Measurements from ENCODE around the gene MAPRE3. TPM values are rescaled to one million over a fixed set of nuclear protein-coding genes. Genes with fewer than 3 reads are reported as not detected.

MAPRE3 gene
- total and polyA plus RNA-seq, 11 donors: 27.4 to 65.0 (median 42.3) TPM

DNA sequence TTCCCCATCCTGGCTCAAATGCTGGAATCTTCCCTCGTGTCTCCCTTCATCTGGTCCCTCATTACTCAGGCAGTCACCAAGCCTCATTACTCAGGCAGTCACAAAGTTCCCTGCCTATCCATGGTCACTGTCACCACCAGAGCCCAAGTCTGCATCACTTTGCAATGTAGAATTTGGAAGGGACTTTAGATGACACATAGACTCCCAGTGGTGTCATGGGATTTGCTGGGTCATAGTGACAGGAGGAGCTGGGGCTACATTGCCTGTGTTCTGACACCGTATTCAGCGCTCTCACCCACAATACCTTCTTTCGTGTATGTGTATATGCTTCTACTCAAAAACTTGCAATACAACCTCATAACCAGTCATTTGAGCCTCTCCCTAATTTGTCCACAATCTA is 105.9 kb downstream of the MAPRE3 start:
- peak overlapping the region in 3 of 12 donors; percentile 93 to 97 (median 96) for H3K27ac ChIP-seq

More for the DNA sequence above, 105.9 kb downstream of the MAPRE3 start:
- H3K27me3 ChIP-seq: no peaks in the 10 kb centered on the region
- no peak overlapping the region for H3K4me3 ChIP-seq
- H3K4me1 ChIP-seq: peaks cover 0 to 75% (median 36%) of the 10 kb centered on the region in 12 donors
- 79 to 86% (median 83%) methylated on average over 4 of the region's 4 CpGs for WGBS, 4 donors
- H3K9me3 ChIP-seq: no peaks in the 10 kb centered on the region
- ATAC-seq (no peak), DNase-seq (no peak)
- no peaks in the 10 kb centered on the region for H3K36me3 ChIP-seq
- TF ChIP-seq, protein P1, sequence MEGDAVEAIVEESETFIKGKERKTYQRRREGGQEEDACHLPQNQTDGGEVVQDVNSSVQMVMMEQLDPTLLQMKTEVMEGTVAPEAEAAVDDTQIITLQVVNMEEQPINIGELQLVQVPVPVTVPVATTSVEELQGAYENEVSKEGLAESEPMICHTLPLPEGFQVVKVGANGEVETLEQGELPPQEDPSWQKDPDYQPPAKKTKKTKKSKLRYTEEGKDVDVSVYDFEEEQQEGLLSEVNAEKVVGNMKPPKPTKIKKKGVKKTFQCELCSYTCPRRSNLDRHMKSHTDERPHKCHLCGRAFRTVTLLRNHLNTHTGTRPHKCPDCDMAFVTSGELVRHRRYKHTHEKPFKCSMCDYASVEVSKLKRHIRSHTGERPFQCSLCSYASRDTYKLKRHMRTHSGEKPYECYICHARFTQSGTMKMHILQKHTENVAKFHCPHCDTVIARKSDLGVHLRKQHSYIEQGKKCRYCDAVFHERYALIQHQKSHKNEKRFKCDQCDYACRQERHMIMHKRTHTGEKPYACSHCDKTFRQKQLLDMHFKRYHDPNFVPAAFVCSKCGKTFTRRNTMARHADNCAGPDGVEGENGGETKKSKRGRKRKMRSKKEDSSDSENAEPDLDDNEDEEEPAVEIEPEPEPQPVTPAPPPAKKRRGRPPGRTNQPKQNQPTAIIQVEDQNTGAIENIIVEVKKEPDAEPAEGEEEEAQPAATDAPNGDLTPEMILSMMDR (IDR thresholded peaks at IDR 0.05): no peak
- intact Hi-C loops (cut with DNase I): no loop called here

Other genes starting within 250 kb of the MAPRE3 start
- 10 to 100 TPM; 17.2 to 70.5 (median 27.2) TPM for gene SLC35F6, start 206.4 kb upstream of the MAPRE3 start, total RNA-seq
- 10 to 100 TPM; 14.4 to 28.3 TPM for gene SLC35F6, start 206.4 kb upstream of the MAPRE3 start, polyA plus RNA-seq
- gene CENPA, start 184.6 kb upstream of the MAPRE3 start, total RNA-seq: 10 to 100 TPM in 2 of 9 donors, 1 to 10 TPM in 5, under 1 TPM in 1, not detected in 1; 0.35 to 26.8 (median 4.4) TPM
- 1 to 10 TPM in 1 of 2 donors, under 1 TPM in 1; 0.25 to 2.1 TPM for gene CENPA, start 184.6 kb upstream of the MAPRE3 start, polyA plus RNA-seq
- under 1 TPM in 2 of 9 donors, not detected in 7; 0.06 to 0.13 TPM for gene DPYSL5, start 122.5 kb upstream of the MAPRE3 start, total RNA-seq
- gene DPYSL5, start 122.5 kb upstream of the MAPRE3 start, polyA plus RNA-seq: not detected
- gene TMEM214, start 62.3 kb downstream of the MAPRE3 start, total RNA-seq: 10 to 100 TPM; 18.3 to 58.0 (median 31.6) TPM
- 10 to 100 TPM; 27.4 to 57.0 TPM for gene TMEM214, start 62.3 kb downstream of the MAPRE3 start, polyA plus RNA-seq
- gene AGBL5, start 81.0 kb downstream of the MAPRE3 start, total RNA-seq: 10 to 100 TPM in 4 of 9 donors, 1 to 10 TPM in 5; 4.9 to 12.5 (median 9.9) TPM
- gene AGBL5, start 81.0 kb downstream of the MAPRE3 start, polyA plus RNA-seq: 1 to 10 TPM; 4.5 to 7.9 TPM
- 100 to 1,000 TPM; 215 to 466 (median 343) TPM for gene OST4, start 101.0 kb downstream of the MAPRE3 start, total RNA-seq
- 100 to 1,000 TPM; 335 to 517 TPM for gene OST4, start 101.0 kb downstream of the MAPRE3 start, polyA plus RNA-seq
- 10 to 100 TPM in 8 of 9 donors, 1 to 10 TPM in 1; 7.5 to 76.9 (median 16.3) TPM for gene EMILIN1, start 108.0 kb downstream of the MAPRE3 start, total RNA-seq
- gene EMILIN1, start 108.0 kb downstream of the MAPRE3 start, polyA plus RNA-seq: 10 to 100 TPM; 21.0 to 31.2 TPM
- gene KHK, start 116.1 kb downstream of the MAPRE3 start, total RNA-seq: 1 to 10 TPM in 8 of 9 donors, under 1 TPM in 1; 0.89 to 3.9 (median 1.8) TPM
- gene KHK, start 116.1 kb downstream of the MAPRE3 start, polyA plus RNA-seq: 1 to 10 TPM; 1.3 to 2.0 TPM
- 1 to 10 TPM in 4 of 9 donors, under 1 TPM in 4, not detected in 1; 0.24 to 2.7 (median 1.0) TPM for gene CGREF1, start 148.5 kb downstream of the MAPRE3 start, total RNA-seq
- gene CGREF1, start 148.5 kb downstream of the MAPRE3 start, polyA plus RNA-seq: under 1 TPM; 0.67 to 0.99 TPM
- 1 to 10 TPM in 8 of 9 donors, not detected in 1; 1.2 to 3.9 (median 2.0) TPM for gene ABHD1, start 153.2 kb downstream of the MAPRE3 start, total RNA-seq
- gene ABHD1, start 153.2 kb downstream of the MAPRE3 start, polyA plus RNA-seq: 1 to 10 TPM in 1 of 2 donors, under 1 TPM in 1; 0.47 to 6.2 TPM
- 10 to 100 TPM; 41.1 to 74.5 (median 48.7) TPM for gene PREB, start 164.0 kb downstream of the MAPRE3 start, total RNA-seq
- gene PREB, start 164.0 kb downstream of the MAPRE3 start, polyA plus RNA-seq: 10 to 100 TPM; 54.3 to 99.4 TPM
- not detected for gene PRR30, start 168.8 kb downstream of the MAPRE3 start, total RNA-seq
- not detected for gene PRR30, start 168.8 kb downstream of the MAPRE3 start, polyA plus RNA-seq
- under 1 TPM in 3 of 9 donors, not detected in 6; 0.07 to 0.85 (median 0.68) TPM for gene TCF23, start 178.4 kb downstream of the MAPRE3 start, total RNA-seq
- under 1 TPM; 0.04 TPM for gene TCF23, start 178.4 kb downstream of the MAPRE3 start, polyA plus RNA-seq
- gene ATRAID, start 241.4 kb downstream of the MAPRE3 start, total RNA-seq: 100 to 1,000 TPM in 8 of 9 donors, 10 to 100 TPM in 1; 96.9 to 210 (median 144) TPM
- 100 to 1,000 TPM; 126 to 195 TPM for gene ATRAID, start 241.4 kb downstream of the MAPRE3 start, polyA plus RNA-seq
- gene SLC5A6, start 241.6 kb downstream of the MAPRE3 start, total RNA-seq: 10 to 100 TPM in 5 of 9 donors, 1 to 10 TPM in 4; 6.3 to 16.7 (median 10.3) TPM
- 10 to 100 TPM in 1 of 2 donors, 1 to 10 TPM in 1; 6.7 to 37.7 TPM for gene SLC5A6, start 241.6 kb downstream of the MAPRE3 start, polyA plus RNA-seq
- gene CAD, start 246.7 kb downstream of the MAPRE3 start, total RNA-seq: 10 to 100 TPM in 2 of 9 donors, 1 to 10 TPM in 7; 5.0 to 14.2 (median 6.7) TPM
- 1 to 10 TPM; 3.2 to 9.3 TPM for gene CAD, start 246.7 kb downstream of the MAPRE3 start, polyA plus RNA-seq